HG02884 (cell line): Measurements from ENCODE around the gene WASF2.

Experiments
- ATAC-seq: cut with Tn5 transposase; IDR thresholded peaks from one replicate; pipeline ENCODE4 v1.9.1; 2021; ENCODE audit warnings: mild to moderate bottlenecking, moderate library complexity; ENCODE audit not compliant: unreplicated experiment

WASF2 gene

GRCh38 chr1:27363766-27364695, 125.9 kb downstream of the WASF2 start:
- ATAC-seq, result no peak

DNA sequence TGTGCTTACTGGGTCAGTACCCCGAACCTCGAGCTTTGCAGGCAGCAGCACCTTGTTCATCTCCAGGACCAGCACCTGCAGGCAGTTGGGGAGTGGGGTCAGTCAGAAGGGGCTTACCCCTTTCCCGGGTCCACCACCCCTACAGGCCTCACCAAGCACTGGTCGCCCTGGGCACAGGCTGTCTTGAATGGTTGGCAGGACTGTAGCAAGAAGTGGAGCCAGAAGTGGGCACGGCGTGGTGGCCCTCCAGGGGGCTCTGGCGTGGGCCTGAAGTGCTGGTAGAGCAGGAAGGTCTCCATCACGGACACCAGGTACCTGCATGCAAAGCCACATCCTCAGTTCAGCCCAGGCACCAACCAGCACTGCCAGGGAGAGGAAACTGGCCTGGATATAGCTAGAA, 128.4 kb downstream of the WASF2 start:
- no peak for ATAC-seq

DNA sequence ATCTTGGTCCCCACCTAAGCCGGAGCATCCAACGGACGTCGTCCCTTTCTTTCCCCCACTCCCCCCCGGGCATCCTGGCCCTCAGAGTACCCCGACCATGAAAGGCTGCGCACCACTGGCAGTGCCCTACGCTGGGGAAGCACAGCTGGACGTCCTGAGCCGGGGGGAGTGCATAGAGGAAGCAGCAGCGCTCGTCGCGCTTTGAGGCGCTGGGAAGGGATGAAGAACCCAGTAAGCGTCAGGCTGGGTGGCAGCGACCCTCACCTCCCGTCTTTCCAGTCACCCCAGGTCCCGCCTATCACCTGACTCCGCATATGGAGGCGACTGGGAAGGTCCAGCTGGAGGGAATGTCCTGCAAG, 128.9 kb downstream of the WASF2 start:
- ATAC-seq, result no peak

GRCh38 chr1:27360159-27361043, 129.6 kb downstream of the WASF2 start:
- no peak for ATAC-seq

DNA sequence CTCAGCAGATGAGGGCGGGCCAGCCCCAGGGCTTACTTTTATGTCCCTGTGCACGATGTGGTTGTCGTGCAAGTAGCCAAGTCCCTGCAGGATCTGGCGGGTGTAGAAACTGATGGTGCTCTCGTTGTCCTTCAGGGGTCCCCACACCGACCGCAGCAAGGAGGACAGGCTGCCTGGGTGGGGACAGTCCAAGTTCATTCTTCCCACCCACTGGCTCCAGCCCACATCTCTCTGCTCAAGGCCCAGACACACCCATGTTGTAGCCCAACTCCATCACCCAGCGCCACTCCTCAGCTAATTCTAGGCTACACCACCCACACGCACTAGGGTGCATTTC, 130.2 kb downstream of the WASF2 start:
- ATAC-seq, result no peak

- no peak for ATAC-seq
Measured at GRCh38 chr1:27358928-27359313, 131.0 kb downstream of the WASF2 start.

DNA sequence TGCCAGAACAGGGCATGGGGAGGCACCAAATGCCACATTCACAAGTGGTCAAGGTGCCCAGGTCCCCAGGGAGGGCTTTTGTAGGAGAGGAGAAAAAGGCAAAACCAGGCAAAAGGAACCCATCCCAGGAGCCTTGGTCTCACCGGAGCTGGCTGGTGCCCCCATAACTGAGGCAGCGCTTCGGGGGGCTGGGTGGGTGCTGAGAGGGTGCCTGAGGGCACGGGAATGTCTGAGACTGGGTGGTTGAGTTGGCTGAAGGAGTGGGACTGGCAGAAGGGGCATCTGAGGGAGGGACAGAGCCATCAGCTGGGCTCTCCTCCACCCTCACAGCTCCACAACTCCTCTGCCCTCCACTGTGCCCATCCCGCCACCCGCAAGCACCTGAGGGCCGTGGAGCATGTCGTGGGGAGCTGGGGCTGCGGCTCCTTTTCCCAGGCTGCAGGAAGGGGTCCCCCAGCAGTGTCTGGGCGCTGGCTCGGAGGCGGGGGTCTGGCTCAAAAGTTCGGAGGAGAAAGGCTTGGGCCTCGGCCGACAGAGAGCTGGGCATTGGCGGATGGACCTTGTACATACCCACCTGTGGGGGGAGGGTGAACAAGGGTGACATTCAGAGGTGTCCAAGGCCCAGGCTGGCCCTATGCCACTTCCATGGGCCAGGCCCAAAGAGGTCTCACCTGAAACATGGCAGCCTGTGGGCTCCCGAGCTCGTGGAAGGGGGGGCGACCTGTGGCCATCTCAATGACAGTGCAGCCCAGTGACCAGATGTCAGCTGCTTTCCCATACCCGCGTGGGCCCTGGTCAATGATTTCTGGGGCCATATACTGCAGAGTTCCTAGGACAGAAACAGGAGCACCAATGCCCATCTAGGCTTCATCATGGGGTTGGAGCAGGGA, 131.7 kb downstream of the WASF2 start:
- no peak for ATAC-seq

DNA sequence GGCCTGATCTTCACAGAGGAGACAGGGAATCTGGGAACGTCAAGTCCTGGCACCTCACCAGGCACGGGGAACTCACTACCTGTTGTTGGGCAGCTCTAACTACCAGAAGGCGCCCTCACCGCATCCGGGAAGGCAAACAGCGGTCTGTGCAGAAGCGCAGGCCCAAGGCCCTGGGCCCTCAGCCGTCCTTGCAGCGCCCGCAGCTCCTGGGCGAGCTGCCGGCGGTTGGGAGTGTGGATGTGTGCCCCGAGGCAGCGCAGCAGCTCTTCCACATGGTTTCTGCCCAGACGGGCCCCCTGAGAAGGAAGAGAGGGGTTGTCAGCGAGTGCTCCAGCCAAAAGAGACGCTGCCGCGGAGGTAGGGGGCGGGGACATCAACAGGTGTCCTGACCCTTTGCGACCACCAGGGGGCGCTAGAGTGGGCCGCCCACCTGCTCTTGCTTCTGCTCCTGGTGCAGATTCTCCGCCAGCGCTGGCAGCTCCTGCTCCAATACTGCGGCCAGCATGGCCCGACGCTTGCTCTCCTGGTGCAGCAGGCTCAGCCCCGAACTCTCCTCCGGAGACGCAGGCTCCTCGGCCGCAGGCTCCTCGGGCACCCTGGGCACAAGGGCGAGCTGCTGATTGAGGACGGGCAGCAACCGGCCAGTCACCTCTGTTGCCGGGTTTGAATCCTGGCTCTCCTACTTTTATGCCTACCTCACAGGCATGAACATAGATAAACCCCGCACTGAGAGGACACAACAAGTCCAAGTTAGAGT, 132.5 kb downstream of the WASF2 start:
- ATAC-seq, result no peak

GRCh38 chr1:27356619-27357280, 133.2 kb downstream of the WASF2 start:
- no peak for ATAC-seq

- no peak for ATAC-seq
Measured at GRCh38 chr1:27356277-27356618, 133.7 kb downstream of the WASF2 start.

DNA sequence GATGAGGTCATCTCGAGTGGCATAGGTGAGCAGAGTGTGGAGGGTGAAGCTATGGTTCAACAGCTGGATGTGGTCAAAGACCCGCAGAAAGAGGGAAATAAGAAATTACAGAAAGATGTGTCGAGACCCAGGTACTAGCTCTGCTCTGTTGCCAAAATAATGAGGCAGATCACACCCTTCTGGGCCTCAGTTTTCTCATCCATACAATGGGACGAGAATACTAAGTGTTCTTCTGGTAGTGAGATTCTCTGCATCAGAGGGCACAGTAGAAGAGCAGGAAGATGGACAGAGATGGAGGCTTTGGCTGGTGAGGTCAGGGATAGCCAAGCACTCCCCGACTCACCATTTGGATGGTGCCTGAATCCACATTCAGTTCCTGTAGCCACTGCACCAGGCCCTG, 134.3 kb downstream of the WASF2 start:
- ATAC-seq, result no peak
